ENCODE results near the gene CST9.
A peak's percentile ranks its signal among the peaks of the same experiment; 100 is the strongest.

Gene CST9

GRCh38 chr20:23630392-23630849, 24.7 kb upstream of the CST9 start:
- no peak overlapping the region for H3K4me3 ChIP-seq (ENCODE audit: low read depth, low read length)
- ChIA-PET CTCF (no interaction called here), POLR2A (no interaction called here)
- TF ChIP-seq, protein P1, sequence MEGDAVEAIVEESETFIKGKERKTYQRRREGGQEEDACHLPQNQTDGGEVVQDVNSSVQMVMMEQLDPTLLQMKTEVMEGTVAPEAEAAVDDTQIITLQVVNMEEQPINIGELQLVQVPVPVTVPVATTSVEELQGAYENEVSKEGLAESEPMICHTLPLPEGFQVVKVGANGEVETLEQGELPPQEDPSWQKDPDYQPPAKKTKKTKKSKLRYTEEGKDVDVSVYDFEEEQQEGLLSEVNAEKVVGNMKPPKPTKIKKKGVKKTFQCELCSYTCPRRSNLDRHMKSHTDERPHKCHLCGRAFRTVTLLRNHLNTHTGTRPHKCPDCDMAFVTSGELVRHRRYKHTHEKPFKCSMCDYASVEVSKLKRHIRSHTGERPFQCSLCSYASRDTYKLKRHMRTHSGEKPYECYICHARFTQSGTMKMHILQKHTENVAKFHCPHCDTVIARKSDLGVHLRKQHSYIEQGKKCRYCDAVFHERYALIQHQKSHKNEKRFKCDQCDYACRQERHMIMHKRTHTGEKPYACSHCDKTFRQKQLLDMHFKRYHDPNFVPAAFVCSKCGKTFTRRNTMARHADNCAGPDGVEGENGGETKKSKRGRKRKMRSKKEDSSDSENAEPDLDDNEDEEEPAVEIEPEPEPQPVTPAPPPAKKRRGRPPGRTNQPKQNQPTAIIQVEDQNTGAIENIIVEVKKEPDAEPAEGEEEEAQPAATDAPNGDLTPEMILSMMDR (IDR thresholded peaks at IDR 0.05; ENCODE audit: insufficient read depth, low read length, missing control alignments): no peak
- DNase-seq (ENCODE audit: low read depth, low spot score): no peak

GRCh38 chr20:23629542-23630391, 24.1 kb upstream of the CST9 start:
- ChIA-PET CTCF (no interaction called here), POLR2A (interaction anchor here (1.2 kb wide), 1 partner anchor 8 kb away, joined by 5 read pairs; the partner anchor contains the start of gene CST3)
- no peak overlapping the region for H3K4me3 ChIP-seq (ENCODE audit: low read depth, low read length)
- TF ChIP-seq, protein P1 (IDR thresholded peaks at IDR 0.05; ENCODE audit: insufficient read depth, low read length, missing control alignments): no peak
- DNase-seq (ENCODE audit: low read depth, low spot score): no peak

- ChIA-PET POLR2A (interaction anchor here (1.2 kb wide), 1 partner anchor 9 kb away, joined by 5 read pairs; the partner anchor contains the start of gene CST3), CTCF (no interaction called here)
- no peak overlapping the region for H3K4me3 ChIP-seq (ENCODE audit: low read depth, low read length)
- TF ChIP-seq, protein P1 (IDR thresholded peaks at IDR 0.05; ENCODE audit: insufficient read depth, low read length, missing control alignments): no peak
- peak; percentile 29 for DNase-seq (ENCODE audit: low read depth, low spot score)
These were observed 23.4 kb upstream of the CST9 start for GRCh38 chr20:23629017-23629541.

DNA sequence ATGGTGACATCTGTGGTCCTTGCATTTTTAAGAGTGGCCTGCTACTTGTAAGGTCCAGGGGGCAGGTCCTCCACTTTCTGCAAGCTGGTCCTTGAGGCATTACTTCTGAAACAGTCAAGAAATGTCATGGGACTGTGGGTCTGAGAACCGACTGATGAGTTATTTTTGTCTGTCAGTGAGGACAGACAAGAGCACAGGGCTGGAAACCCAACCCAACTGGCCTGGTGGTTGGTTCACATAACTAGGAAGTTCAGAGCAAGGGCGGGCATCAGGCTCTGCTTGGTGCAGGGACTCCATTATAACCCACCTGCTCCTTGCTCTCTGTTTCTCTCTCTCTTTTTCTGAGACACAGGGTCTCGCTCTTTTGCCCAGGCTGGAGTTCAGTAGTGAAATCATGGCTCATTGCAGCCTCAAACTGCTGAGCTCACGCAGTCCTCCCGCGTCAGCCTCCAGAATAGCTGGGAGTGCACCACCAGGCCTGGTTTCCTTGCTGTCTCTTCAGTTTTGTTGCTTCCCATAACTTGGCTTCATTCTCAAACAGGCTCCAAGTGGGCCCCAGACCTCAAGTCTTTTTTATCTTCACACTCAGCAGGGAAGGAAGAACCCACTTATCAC, 22.8 kb upstream of the CST9 start:
- ChIA-PET POLR2A (interaction anchor here (1.2 kb wide), 1 partner anchor 9 kb away, joined by 5 read pairs; the partner anchor contains the start of gene CST3), CTCF (no interaction called here)
- DNase-seq (ENCODE audit: low read depth, low spot score): no peak
- TF ChIP-seq, protein P1 (IDR thresholded peaks at IDR 0.05; ENCODE audit: insufficient read depth, low read length, missing control alignments): no peak
- no peak overlapping the region for H3K4me3 ChIP-seq (ENCODE audit: low read depth, low read length)

GRCh38 chr20:23627501-23627900, 21.8 kb upstream of the CST9 start:
- TF ChIP-seq, protein P1 (IDR thresholded peaks at IDR 0.05; ENCODE audit: insufficient read depth, low read length, missing control alignments): no peak
- ChIA-PET POLR2A (no interaction called here), CTCF (interaction anchor here (1.6 kb wide), 1 partner anchor 21 kb away, joined by 3 read pairs; no protein-coding TSS in a partner anchor)
- H3K4me3 ChIP-seq (ENCODE audit: low read depth, low read length): no peak overlapping the region
- no peak for DNase-seq (ENCODE audit: low read depth, low spot score)
